ENCODE results near the gene CFAP70.

Gene CFAP70

DNA sequence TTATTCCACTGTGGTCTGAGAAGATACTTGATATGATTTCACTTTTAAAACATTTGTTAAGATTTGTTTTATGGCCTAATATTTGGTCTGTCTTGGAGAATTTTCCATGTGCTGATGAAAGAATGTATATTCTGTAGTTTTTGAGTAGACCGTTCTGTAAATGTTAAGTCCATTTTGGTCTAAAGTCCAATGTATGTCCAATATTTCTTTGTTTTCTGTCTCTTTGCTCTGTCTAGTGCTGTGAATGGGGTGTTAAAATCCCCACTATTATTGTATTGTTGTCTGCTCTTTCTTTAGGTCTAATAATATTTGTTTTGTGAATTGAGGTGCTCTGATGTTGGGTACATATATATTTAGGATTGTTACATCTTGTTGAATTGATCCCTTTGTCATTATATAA lies 142.9 kb downstream of the CFAP70 start:
- DNase-seq (ENCODE audit: low read depth in 2 of 2) = no peak

DNA sequence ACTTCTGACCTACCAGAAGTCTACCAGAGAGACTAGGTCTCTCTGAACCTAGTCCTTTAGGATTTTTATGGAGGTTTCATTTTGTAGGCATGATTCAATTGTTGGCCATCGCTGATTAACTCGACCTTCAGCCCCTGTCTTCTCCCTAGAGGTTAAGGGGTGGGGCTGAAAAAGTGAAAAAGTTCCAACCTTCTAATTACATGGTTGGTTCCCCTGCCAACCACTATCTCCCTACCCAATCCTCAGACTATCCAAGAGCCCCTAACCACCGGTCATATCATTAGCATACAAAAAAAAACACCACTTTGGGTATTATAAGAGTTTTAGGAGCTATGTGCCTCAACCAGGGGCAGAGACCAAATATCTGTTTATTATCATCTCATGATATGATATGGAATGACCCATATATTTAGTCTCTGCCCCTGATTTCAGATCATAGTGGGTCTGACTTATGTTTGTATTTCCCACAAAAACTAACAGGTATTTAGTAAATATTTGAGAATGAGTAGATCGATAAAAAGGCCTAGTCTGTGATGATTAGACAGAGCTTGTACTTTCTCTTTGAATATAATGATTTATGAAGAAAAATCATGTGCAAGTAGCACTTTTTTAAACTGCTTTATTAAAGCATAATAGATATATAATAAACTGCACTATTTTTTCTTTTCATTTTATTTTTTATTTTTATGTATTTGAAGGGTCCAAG lies 147.4 kb downstream of the CFAP70 start:
- DNase-seq (ENCODE audit: low read depth in 2 of 2) = no peak

- no peak for DNase-seq (ENCODE audit: low read depth in 2 of 2)
Observed at GRCh38 chr10:73210395-73211105, 148.1 kb downstream of the CFAP70 start.

DNA sequence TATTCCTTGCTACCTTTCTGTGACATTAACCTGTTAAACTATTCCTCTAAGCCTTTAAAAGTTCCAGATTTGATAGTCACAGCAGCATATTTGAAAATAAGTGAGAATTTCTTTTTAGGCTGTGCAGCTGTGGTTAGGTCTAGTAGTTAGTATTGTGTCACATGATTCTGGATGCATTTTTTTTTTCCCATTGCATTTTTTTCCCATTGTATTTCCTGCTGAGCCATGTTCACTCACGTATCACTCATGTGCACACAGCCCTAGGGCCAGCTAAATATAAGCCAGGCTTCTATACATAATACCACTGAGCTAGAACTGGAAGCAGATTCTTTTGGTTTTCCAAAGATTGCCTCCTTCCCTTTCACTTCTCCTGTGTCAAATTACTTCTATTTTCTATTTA lies 149.0 kb downstream of the CFAP70 start:
- DNase-seq (ENCODE audit: low read depth in 2 of 2) = no peak

DNA sequence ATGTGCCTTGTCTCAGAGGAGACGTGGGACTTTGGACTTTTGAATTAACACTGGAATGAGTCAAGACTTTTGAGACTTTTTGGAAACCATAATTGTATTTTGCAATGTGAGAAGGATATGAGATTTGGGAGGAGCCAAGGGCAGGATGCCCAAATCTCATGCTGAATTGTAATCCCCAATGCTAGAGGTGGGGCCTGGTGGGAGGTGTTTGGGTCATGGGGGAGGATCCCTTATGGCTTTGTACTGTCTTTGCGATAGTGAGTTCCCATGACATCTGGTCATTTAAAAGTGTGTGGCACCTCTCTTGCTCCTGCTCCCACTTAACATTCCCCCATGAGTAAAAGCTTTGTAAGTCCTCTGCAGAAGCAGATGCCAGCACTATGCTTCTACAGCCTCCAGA lies 150.8 kb downstream of the CFAP70 start:
- no peak for DNase-seq (ENCODE audit: low read depth in 2 of 2)

DNA sequence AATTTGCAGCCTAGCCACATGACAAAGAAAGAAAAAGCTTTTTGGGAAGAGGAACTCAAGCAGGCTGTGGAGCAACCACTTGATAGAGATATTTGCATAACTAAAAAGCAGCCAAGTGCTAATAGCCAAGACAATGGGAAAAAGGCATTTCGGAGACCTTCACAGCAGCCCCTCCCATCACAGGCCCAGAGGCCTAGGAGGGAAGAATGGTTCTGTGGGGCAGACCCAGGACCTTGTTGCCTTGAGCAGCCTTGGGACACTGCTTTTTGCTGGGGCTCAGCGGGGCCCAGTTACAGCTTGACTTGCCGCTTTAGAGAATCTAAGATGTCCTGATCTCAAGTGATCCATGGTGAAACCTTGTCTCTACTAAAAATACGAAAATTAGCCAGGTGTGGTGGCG lies 152.3 kb downstream of the CFAP70 start:
- no peak for DNase-seq (ENCODE audit: low read depth in 2 of 2)

DNA sequence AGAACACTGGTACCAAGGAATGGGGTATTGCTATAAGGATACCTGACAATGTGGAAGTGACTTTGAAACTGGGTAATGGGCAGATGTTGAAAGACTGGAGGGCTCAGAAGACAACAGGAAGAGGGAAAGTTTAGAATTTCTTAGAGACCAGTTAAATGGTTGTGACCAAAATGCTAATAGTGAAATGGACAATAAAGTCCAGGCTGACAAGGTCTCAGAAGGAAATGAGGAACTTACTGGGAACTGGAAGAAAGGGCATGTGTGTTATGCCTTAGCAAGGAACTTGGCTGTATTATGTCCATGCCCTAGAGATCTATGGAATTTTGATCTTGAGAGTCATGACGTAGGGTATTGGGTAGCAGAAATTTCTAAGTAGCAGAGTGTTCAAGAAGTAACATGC lies 152.8 kb downstream of the CFAP70 start:
- no peak for DNase-seq (ENCODE audit: low read depth in 2 of 2)

- no peak for DNase-seq (ENCODE audit: low read depth in 2 of 2)
Observed at GRCh38 chr10:73205081-73205480, 153.6 kb downstream of the CFAP70 start.
